Measurements from ENCODE around the gene PCDHGA3.
"Not testable (repeated sequence)": the region's sequence is repeated elsewhere in the genome, so short reads cannot be mapped to it uniquely, and the experiment has no call there.

The PCDHGA3 gene

GRCh38 chr5:141349917-141350619 is 6.4 kb downstream of the PCDHGA3 start, which contains the start of gene PCDHGB1:
PCDHGB1 (plus strand) TSS chr5:141350099; CDS start chr5:141350261, 162 bp downstream.
- no peak for DNase-seq (ENCODE audit: low read depth)

- no peak for DNase-seq (ENCODE audit: low read depth)
Measured at GRCh38 chr5:141351591-141351990, 8.0 kb downstream of the PCDHGA3 start.

- no peak for DNase-seq (ENCODE audit: low read depth)
Measured at GRCh38 chr5:141354900-141355469, 11.4 kb downstream of the PCDHGA3 start, which contains the start of gene PCDHGA4. PCDHGA4 (plus strand) TSS chr5:141355021; CDS start chr5:141355108, 87 bp downstream.

GRCh38 chr5:141355641-141356040 is 12.0 kb downstream of the PCDHGA3 start:
- no peak for DNase-seq (ENCODE audit: low read depth)

GRCh38 chr5:141356133-141356532 is 12.5 kb downstream of the PCDHGA3 start:
- no peak for DNase-seq (ENCODE audit: low read depth)

GRCh38 chr5:141356950-141357349 is 13.3 kb downstream of the PCDHGA3 start:
- no peak for DNase-seq (ENCODE audit: low read depth)

GRCh38 chr5:141359790-141360426 is 16.3 kb downstream of the PCDHGA3 start, which contains the start of gene PCDHGB2:
PCDHGB2 (plus strand) TSS chr5:141359994; CDS start chr5:141360136, 142 bp downstream.
- DNase-seq (ENCODE audit: low read depth) = no peak

- no peak for DNase-seq (ENCODE audit: low read depth)
Measured at GRCh38 chr5:141360685-141361084, 17.1 kb downstream of the PCDHGA3 start.

GRCh38 chr5:141362719-141363118 is 19.1 kb downstream of the PCDHGA3 start:
- DNase-seq (ENCODE audit: low read depth) = no peak

GRCh38 chr5:141363952-141364660 is 20.5 kb downstream of the PCDHGA3 start, which contains the start of gene PCDHGA5:
PCDHGA5 (plus strand) TSS chr5:141364162; CDS start chr5:141364331, 169 bp downstream.
- no peak for DNase-seq (ENCODE audit: low read depth)

GRCh38 chr5:141366016-141366896 is 22.6 kb downstream of the PCDHGA3 start:
- no peak for DNase-seq (ENCODE audit: low read depth)

- DNase-seq (ENCODE audit: low read depth) = no peak
Measured at GRCh38 chr5:141369994-141370848, 26.6 kb downstream of the PCDHGA3 start, which contains the start of gene PCDHGB3. PCDHGB3 (plus strand) TSS chr5:141370242; CDS start chr5:141370395, 153 bp downstream.

GRCh38 chr5:141371572-141372475 is 28.2 kb downstream of the PCDHGA3 start:
- no peak for DNase-seq (ENCODE audit: low read depth)

- no peak for DNase-seq (ENCODE audit: low read depth)
Measured at GRCh38 chr5:141373673-141374317, 30.2 kb downstream of the PCDHGA3 start, which contains the start of gene PCDHGA6. PCDHGA6 (plus strand) TSS chr5:141373891; CDS start chr5:141374084, 193 bp downstream.

GRCh38 chr5:141374627-141375026 is 31.0 kb downstream of the PCDHGA3 start:
- no peak for DNase-seq (ENCODE audit: low read depth)

- DNase-seq (ENCODE audit: low read depth) = not testable (repeated sequence)
Measured at GRCh38 chr5:141375444-141376155, 32.0 kb downstream of the PCDHGA3 start.

GRCh38 chr5:141382469-141383294 is 39.1 kb downstream of the PCDHGA3 start, which contains the start of gene PCDHGA7:
PCDHGA7 (plus strand) TSS chr5:141382742; CDS start chr5:141382900, 158 bp downstream.
- no peak for DNase-seq (ENCODE audit: low read depth)
